ENCODE results near the gene ITGA5. TPM values are rescaled to one million over a fixed set of nuclear protein-coding genes. Genes with fewer than 3 reads are reported as not detected.

ITGA5 gene
- total RNA-seq, 1 donor from 2014 or later = 152 TPM

- H3K4me1 Mint-ChIP-seq (ENCODE audit: low read depth) = peaks cover 31% of the 10 kb centered on the region
- H3K36me3 Mint-ChIP-seq (ENCODE audit: low read depth) = peaks cover 14% of the 10 kb centered on the region
- DNase-seq (ENCODE audit: low spot score) = no peak
- TF ChIP-seq, protein P1, sequence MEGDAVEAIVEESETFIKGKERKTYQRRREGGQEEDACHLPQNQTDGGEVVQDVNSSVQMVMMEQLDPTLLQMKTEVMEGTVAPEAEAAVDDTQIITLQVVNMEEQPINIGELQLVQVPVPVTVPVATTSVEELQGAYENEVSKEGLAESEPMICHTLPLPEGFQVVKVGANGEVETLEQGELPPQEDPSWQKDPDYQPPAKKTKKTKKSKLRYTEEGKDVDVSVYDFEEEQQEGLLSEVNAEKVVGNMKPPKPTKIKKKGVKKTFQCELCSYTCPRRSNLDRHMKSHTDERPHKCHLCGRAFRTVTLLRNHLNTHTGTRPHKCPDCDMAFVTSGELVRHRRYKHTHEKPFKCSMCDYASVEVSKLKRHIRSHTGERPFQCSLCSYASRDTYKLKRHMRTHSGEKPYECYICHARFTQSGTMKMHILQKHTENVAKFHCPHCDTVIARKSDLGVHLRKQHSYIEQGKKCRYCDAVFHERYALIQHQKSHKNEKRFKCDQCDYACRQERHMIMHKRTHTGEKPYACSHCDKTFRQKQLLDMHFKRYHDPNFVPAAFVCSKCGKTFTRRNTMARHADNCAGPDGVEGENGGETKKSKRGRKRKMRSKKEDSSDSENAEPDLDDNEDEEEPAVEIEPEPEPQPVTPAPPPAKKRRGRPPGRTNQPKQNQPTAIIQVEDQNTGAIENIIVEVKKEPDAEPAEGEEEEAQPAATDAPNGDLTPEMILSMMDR (IDR thresholded peaks at IDR 0.05) = no peak
- H3K27ac Mint-ChIP-seq (ENCODE audit: unreplicated experiment) = peak overlapping the region; percentile 17
- no peaks in the 10 kb centered on the region for H3K27me3 Mint-ChIP-seq (ENCODE audit: low read depth)
- H3K4me3 Mint-ChIP-seq (ENCODE audit: unreplicated experiment) = no peak overlapping the region
- H3K9me3 Mint-ChIP-seq (ENCODE audit: low read depth) = no peaks in the 10 kb centered on the region
Observed at GRCh38 chr12:54352891-54353874, 65.9 kb downstream of the ITGA5 start.

DNA sequence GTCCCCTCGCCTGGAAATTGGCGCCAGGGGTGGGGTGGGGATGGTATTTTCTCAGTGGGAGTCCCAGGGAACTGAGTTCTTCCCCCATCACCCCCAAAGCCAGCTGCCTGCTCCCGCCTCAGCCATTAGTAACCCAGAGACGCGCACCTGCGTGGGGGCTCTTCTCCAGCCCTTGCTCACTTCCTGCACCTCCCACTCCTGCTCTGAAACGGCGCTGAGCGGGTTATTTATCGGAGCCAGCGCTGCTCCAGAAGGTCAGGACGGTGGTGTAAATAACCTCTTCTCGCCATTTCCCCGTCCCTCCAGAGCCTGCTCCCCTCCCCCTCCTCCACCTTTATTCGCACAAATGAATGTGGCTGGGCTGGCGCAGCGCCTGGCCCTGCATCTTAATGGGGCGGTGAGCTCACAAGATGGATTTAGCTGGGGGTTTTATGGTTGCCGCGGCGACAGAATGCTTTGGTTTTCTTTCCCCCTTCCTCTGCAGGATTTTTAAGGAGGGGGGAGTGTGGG is 67.0 kb downstream of the ITGA5 start:
- Mint-ChIP-seq H3K9me3 (ENCODE audit: low read depth) (no peaks in the 10 kb centered on the region), H3K36me3 (ENCODE audit: low read depth) (peaks cover 23% of the 10 kb centered on the region), H3K4me1 (ENCODE audit: low read depth) (peaks cover 28% of the 10 kb centered on the region), H3K27me3 (ENCODE audit: low read depth) (no peaks in the 10 kb centered on the region), H3K27ac (ENCODE audit: unreplicated experiment) (peak overlapping the region; percentile 33), H3K4me3 (ENCODE audit: unreplicated experiment) (no peak overlapping the region)
- TF ChIP-seq, protein P1 (IDR thresholded peaks at IDR 0.05) = no peak
- DNase-seq (ENCODE audit: low spot score) = no peak

DNA sequence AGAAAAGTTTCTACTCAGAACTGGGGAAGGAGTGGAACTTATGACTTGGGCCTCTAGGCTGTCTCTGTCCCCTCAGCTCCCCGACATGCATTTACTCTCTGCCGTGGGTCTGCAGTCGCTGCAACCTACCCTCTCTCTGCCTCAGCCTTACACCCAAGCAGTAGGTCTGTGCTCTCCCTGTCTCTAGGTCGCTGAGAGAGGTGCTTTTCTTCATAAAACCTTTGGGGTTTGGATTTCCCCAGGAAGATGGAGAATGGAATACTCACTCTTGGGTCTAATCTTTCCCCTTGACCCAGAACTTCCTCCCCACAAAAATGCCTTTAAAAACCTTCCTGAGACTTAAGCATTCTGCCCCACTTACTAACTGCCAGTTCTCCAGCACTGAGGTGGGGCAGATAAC is 67.7 kb downstream of the ITGA5 start:
- Mint-ChIP-seq H3K4me1 (ENCODE audit: low read depth) (peaks cover 26% of the 10 kb centered on the region), H3K4me3 (ENCODE audit: unreplicated experiment) (no peak overlapping the region), H3K36me3 (ENCODE audit: low read depth) (peaks cover 28% of the 10 kb centered on the region), H3K9me3 (ENCODE audit: low read depth) (no peaks in the 10 kb centered on the region), H3K27me3 (ENCODE audit: low read depth) (no peaks in the 10 kb centered on the region), H3K27ac (ENCODE audit: unreplicated experiment) (no peak overlapping the region)
- no peak for DNase-seq (ENCODE audit: low spot score)
- TF ChIP-seq, protein P1 (IDR thresholded peaks at IDR 0.05) = no peak

DNA sequence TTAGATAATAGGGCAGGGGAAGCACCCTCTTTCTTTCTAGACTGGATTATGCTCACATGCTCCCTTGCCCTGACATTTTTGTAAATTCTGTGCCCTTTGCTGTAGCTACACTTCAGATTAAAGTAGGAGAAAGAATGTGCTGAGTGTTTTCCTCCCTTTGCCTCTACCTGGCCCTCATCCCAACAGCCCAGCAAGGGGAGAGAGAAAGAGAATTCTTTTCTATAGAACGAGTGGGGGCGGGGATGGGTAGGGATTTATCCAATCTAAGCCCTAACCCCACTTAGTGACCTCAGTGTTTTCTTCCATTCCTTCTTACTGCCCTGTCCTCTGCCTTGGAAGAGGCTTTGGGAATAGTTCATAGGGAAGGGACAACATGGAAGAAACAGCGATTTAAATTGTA is 68.3 kb downstream of the ITGA5 start:
- Mint-ChIP-seq H3K9me3 (ENCODE audit: low read depth) (no peaks in the 10 kb centered on the region), H3K4me1 (ENCODE audit: low read depth) (peaks cover 26% of the 10 kb centered on the region), H3K27ac (ENCODE audit: unreplicated experiment) (no peak overlapping the region), H3K36me3 (ENCODE audit: low read depth) (peaks cover 28% of the 10 kb centered on the region), H3K4me3 (ENCODE audit: unreplicated experiment) (no peak overlapping the region), H3K27me3 (ENCODE audit: low read depth) (no peaks in the 10 kb centered on the region)
- TF ChIP-seq, protein P1 (IDR thresholded peaks at IDR 0.05) = no peak
- DNase-seq (ENCODE audit: low spot score) = no peak

DNA sequence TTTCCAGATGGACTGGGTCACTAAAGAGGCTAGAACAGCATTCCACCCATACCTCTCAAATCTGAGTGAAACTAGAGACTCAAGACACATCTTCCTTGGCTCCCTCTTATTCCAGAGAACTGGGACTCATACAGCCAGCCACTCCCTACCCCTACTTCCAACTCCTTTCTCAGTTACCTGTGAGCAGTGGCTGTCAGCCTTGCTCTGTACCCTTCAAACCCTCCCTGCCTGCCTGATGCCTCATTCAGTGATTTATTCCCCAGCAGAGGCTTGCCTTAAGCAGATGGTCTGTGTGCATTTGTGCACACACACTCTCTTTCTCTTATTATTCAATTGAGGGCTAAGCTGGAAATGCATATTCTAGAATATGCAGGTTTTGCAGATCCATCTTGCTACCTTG is 69.4 kb downstream of the ITGA5 start:
- H3K27me3 Mint-ChIP-seq (ENCODE audit: low read depth) = no peaks in the 10 kb centered on the region
- H3K36me3 Mint-ChIP-seq (ENCODE audit: low read depth) = peaks cover 34% of the 10 kb centered on the region
- H3K4me1 Mint-ChIP-seq (ENCODE audit: low read depth) = peaks cover 24% of the 10 kb centered on the region
- TF ChIP-seq, protein P1 (IDR thresholded peaks at IDR 0.05) = no peak
- DNase-seq (ENCODE audit: low spot score) = no peak
- H3K4me3 Mint-ChIP-seq (ENCODE audit: unreplicated experiment) = no peak overlapping the region
- H3K9me3 Mint-ChIP-seq (ENCODE audit: low read depth) = no peaks in the 10 kb centered on the region
- no peak overlapping the region for H3K27ac Mint-ChIP-seq (ENCODE audit: unreplicated experiment)

All from chondrocyte (in vitro differentiated cells).